ES-I3 (cell line): Measurements from ENCODE around the gene KLK15.

Experiments
- H3K36me3 ChIP-seq: 2 replicates; pipeline ENCODE4 v1.6.1; 2013; ENCODE audit warnings: mild to moderate bottlenecking, low read length, control low read depth, moderate library complexity; ENCODE audit not compliant: insufficient read depth
- H3K4me1 ChIP-seq: 2 replicates; pipeline ENCODE4 v1.6.1; 2013; ENCODE audit warnings: mild to moderate bottlenecking, control low read depth, low read length; ENCODE audit not compliant: insufficient read depth
- H3K9ac ChIP-seq: 2 replicates; pipeline ENCODE4 v1.6.1; 2013; ENCODE audit warnings: low read depth, mild to moderate bottlenecking, low read length, moderate library complexity
- H3K9me3 ChIP-seq: 2 replicates; pipeline ENCODE4 v1.6.1; 2013; ENCODE audit warnings: mild to moderate bottlenecking, low read length, moderate library complexity; ENCODE audit not compliant: control insufficient read depth, insufficient read depth

Gene KLK15

GRCh38 chr19:50801107-50801506 lies 32.3 kb downstream of the KLK15 start:
- H3K36me3 ChIP-seq = peaks cover 31% of the 10 kb centered on the region
- no peaks in the 10 kb centered on the region for H3K9me3 ChIP-seq
- no peak overlapping the region for H3K9ac ChIP-seq
- peaks cover 5% of the 10 kb centered on the region for H3K4me1 ChIP-seq

DNA sequence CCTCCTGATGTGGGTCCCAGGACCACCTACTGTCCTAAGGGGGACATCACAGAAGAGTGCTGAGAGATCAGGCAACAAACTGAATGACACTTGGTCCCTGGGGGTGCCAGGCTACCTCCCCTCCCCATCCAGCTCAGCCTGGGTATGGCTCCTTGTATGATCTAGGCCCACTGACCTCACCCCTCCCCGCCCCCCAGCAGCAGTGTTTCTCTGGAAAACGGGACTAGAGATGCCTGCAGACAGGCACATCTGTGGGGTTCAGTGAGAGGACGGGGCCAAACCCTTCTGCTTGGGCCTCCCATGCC lies 33.9 kb downstream of the KLK15 start:
- Histone ChIP-seq H3K9ac (no peak overlapping the region), H3K9me3 (no peaks in the 10 kb centered on the region), H3K36me3 (peaks cover 31% of the 10 kb centered on the region), H3K4me1 (peaks cover 6% of the 10 kb centered on the region)

DNA sequence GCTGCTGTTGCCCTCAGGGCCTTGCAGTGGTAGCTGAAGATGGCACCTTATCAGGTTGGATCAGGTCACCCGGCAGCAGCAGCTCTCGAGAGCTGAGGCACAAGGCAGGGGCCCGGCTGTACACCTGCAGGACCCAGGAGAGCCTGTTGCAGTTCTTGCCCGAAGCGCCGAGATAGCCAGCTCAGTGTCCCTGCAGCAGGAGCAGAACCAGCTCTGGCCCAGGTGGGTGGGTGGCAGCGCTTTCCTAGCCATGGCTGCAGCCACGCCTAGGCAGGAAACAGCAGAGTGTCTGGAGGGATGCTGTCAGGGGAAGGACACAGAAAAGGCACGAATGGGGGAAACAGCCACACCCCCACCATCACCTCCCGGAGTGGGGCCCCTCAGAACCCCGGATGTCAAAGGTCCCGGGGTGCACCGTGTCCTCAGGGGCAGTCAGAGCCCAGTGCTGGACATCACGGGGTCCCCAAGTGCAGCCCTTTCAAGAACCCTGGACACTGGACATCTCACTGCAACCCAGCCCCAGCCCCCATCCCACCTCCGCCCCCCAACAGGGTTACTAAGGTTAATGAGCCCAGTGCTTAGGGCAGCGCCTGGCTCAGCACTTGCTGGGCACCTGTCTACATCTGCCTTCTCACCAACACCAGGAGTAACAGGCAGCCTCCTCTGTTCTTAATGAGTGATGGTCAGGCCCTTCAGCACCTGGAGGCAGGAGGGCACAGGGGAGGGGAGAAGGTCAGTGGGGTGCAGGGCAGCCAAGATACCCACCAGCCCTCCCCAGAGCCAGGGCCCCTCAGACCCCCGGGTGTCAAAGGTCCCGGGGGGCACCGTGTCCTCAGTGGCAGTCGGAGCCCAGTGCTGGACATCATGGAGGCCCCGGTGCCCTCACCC lies 34.5 kb downstream of the KLK15 start:
- H3K9ac ChIP-seq = no peak overlapping the region
- peaks cover 11% of the 10 kb centered on the region for H3K4me1 ChIP-seq
- peaks cover 31% of the 10 kb centered on the region for H3K36me3 ChIP-seq
- H3K9me3 ChIP-seq = no peaks in the 10 kb centered on the region

DNA sequence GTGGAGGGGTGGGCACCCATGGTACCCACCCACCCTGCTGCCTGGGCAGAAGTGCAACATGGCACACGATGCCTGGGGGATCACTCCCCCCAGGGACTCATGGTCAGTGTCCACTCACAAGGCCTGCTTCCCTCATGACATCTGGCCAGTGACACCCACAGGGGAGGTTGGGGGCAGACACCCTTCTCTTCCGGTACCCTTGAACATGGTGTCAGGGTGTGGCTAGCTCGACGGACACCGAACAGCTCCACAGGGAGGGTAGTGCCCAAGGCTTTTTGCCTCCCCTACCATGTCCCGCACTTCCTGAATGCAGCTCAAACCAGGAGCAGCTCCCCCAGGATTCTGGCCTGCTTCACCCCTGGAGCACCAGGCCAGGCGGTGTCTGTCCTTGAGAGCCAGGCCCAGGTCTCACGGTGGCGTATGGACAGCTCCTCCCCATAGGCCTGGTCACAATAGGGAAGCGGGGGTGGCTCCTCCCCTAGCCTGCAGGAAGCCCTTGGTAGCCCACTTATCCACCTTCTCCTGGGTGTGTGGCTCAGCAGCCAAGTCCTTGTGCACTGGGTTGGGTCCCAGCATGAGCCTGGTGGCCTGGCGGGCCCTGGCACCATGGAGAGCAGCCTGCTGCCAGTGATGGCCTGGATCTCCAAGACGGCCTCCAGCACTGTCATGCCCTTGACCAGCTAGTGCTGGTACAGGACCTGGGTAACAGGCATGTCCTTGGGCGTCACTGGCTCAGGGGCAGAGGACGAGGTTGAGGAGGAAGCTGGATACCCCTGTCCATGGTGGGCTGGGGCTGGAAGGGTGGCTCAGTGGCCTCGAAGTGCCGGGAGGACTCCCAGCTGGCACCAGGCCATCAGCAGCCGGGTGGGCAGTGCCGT lies 35.4 kb downstream of the KLK15 start:
- no peaks in the 10 kb centered on the region for H3K9me3 ChIP-seq
- peaks cover 29% of the 10 kb centered on the region for H3K36me3 ChIP-seq
- H3K4me1 ChIP-seq = peaks cover 13% of the 10 kb centered on the region
- no peak overlapping the region for H3K9ac ChIP-seq

GRCh38 chr19:50797429-50797780 lies 36.0 kb downstream of the KLK15 start:
- Histone ChIP-seq H3K36me3 (peaks cover 25% of the 10 kb centered on the region), H3K9me3 (no peaks in the 10 kb centered on the region), H3K4me1 (peaks cover 9% of the 10 kb centered on the region), H3K9ac (no peak overlapping the region)

DNA sequence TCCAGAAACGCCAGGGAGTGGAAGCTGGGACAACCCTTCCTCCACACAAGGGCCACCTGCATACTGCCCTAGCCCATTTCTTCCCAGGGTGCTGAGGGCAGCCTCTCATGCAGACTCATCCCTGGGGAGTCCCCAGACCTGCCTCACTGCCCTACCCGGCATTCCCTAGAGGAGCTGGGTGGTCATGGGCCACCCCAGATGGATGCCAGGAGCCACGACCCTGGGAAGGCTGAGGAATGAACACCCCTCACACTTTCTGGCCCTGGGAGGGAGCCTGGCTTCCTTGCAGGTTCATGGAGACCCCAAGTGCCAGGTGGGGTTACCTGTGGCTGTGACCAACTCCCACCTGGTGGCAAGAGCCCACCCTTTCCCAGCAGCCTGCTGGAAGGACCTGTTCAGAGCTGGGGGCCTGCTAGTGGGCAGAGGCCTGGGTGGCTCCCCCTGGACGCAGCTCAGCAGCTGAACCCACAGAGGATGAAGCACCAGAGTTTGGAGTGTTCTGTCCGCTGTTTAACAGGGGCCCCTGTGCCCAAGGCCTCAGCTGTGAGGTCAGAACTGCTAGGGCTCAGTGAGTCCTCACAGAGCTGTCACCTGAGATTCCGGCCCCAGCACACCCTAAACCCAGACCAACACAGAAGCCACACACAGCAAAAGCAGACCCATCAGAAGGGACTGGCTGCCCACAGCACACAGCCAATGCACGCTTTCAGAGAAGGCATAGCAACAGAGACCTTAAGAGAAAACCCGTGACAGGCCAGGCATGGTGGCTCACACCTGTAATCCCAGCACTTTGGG lies 36.5 kb downstream of the KLK15 start:
- Histone ChIP-seq H3K4me1 (peaks cover 9% of the 10 kb centered on the region), H3K9me3 (no peaks in the 10 kb centered on the region), H3K36me3 (peaks cover 22% of the 10 kb centered on the region), H3K9ac (no peak overlapping the region)

- Histone ChIP-seq H3K9ac (no peak overlapping the region), H3K36me3 (peaks cover 18% of the 10 kb centered on the region), H3K9me3 (no peaks in the 10 kb centered on the region), H3K4me1 (peaks cover 9% of the 10 kb centered on the region)
These were observed 37.2 kb downstream of the KLK15 start for GRCh38 chr19:50796128-50796633.

- H3K9ac ChIP-seq = no peak overlapping the region
- H3K36me3 ChIP-seq = peaks cover 13% of the 10 kb centered on the region
- peaks cover 9% of the 10 kb centered on the region for H3K4me1 ChIP-seq
- no peaks in the 10 kb centered on the region for H3K9me3 ChIP-seq
These were observed 37.7 kb downstream of the KLK15 start for GRCh38 chr19:50795664-50796073.

- Histone ChIP-seq H3K9ac (no peak overlapping the region), H3K9me3 (no peaks in the 10 kb centered on the region), H3K36me3 (peaks cover 9% of the 10 kb centered on the region), H3K4me1 (peaks cover 9% of the 10 kb centered on the region)
These were observed 38.3 kb downstream of the KLK15 start for GRCh38 chr19:50794876-50795663.

GRCh38 chr19:50794074-50794875 lies 39.1 kb downstream of the KLK15 start:
- H3K9ac ChIP-seq = no peak overlapping the region
- H3K4me1 ChIP-seq = peaks cover 9% of the 10 kb centered on the region
- 0 out of 2 replicates have a peak, but pooled peaks cover 6% of the 10 kb centered on the region for H3K36me3 ChIP-seq
- H3K9me3 ChIP-seq = no peaks in the 10 kb centered on the region

DNA sequence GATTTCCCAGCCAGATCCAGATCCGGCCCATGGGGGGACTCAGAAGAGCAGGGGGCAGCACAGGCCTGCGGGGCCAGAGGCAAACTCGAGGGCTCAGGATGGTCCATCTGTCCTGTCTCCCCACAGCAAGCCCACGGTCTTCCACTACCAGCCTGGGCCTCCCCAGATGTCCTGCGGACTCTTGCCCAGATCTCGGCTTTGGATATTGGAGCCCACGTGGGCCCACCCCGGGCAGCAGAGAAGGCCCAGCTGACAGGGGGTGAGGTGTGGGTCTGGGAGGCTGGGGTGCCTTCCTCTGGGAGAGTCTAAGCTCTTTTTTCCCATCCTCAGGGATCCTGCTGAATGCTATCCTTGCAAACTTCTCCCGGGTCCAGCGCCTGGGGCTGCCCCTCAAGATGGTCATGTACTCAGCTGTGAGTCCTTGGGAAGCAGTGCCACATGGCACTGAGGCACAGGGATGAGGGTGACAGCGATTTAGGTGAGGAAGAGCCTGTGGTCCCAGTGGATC lies 39.8 kb downstream of the KLK15 start:
- no peaks in the 10 kb centered on the region for H3K9me3 ChIP-seq
- no peak overlapping the region for H3K9ac ChIP-seq
- peaks cover 9% of the 10 kb centered on the region for H3K4me1 ChIP-seq
- 0 out of 2 replicates have a peak, but pooled peaks cover 6% of the 10 kb centered on the region for H3K36me3 ChIP-seq

DNA sequence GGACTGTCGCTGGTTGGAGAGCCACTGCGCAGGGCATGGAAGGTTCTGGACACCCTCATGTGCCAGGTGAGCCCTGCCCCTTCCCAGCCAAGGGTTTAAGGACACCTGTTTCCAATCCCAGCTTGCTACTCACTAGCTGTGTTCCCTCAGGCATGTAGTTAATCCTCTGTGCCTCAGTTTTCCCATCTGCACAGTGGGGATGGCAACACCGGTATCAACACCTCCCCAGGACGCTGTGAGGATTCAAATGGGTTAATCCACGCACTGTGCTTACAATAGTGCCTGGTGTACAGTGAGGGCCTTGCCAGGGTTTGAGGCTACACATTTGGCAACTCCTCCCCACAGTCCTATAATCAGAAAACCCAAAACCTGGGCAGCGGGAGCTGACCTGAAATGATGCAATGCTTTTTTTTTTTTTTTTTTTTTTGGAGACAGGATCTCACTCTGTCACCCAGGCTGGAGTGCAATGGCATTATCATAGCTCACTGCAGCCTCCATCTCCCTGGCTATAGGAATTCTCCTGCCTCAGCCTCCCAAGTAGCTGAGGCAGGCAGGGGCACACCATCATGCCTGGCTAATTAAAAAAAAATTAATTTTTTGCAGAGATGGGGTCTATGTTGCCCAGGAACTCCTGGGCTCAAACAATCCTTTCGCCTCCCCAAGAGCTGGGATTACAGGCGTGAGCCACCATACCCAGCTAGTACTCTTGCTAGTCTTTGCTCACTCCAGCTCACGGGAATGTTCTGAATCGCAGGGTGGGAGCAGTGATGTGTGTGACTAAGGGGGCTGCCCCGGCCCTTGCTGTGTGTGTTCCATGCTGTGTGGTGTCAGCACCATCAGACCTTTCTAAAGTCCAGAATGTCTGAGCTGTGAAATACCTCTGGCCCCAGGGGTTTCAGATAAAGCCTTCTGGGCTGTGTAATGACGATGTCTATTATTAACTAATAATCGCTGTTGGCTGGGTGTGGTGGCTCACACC lies 40.8 kb downstream of the KLK15 start:
- no peaks in the 10 kb centered on the region for H3K9me3 ChIP-seq
- H3K36me3 ChIP-seq = 0 out of 2 replicates have a peak, but pooled peaks cover 1% of the 10 kb centered on the region
- peaks cover 9% of the 10 kb centered on the region for H3K4me1 ChIP-seq
- H3K9ac ChIP-seq = no peak overlapping the region
